Thyroid gland (tissue), 4 donors: ENCODE data around the gene ARL4C. TPM values are rescaled to one million over a fixed set of nuclear protein-coding genes. Genes with fewer than 3 reads are reported as not detected.

ENCODE experiments used
- DNase-seq, 2 donors: peaks; one replicate each; pipeline ENCODE4 v3.0.0-alpha.2; 2019
- H3K27ac ChIP-seq, 3 donors: fragments of 200-600 bp; sonication (generic); 1 replicate in 2 of 3; 2 replicates in 1 of 3; pipeline ENCODE4 v1.5.1; 2016 to 2019; ENCODE audit warnings: mild to moderate bottlenecking in 1 of 3, moderate library complexity in 1 of 3
- H3K27me3 ChIP-seq: fragments of 200-600 bp; sonication (generic); one replicate; pipeline ENCODE4 v1.5.1; 2019
- H3K36me3 ChIP-seq, 2 donors: fragments of 200-600 bp; sonication (generic); one replicate each; pipeline ENCODE4 v1.5.1; 2016 to 2019
- H3K4me1 ChIP-seq, 2 donors: fragments of 200-600 bp; sonication (generic); one replicate each; pipeline ENCODE4 v1.5.1; 2017 to 2019
- H3K4me3 ChIP-seq, 3 donors: fragments of 200-600 bp; sonication (generic); replicated peaks in 1 of 3; 1 replicate in 2 of 3; 2 replicates in 1 of 3; pipeline ENCODE4 v1.5.1; 2016; ENCODE audit warnings: mild to moderate bottlenecking in 1 of 3
- H3K9me3 ChIP-seq: fragments of 200-600 bp; sonication (generic); one replicate; pipeline ENCODE4 v1.5.1; 2017
- POLR2A ChIP-seq, 2 donors: fragments of 450-650 bp; IDR thresholded peaks; one replicate each; pipeline ENCODE4 v1.6.1; 2017; ENCODE audit warnings: antibody characterized with exemption in 2 of 2, mild to moderate bottlenecking in 2 of 2, moderate library complexity in 1 of 2
- WGBS, 2 donors: methylation state at CpG; one replicate each; pipeline ENCODE4 v1.1.5; 2017; 5-methylcytosine and 5-hydroxymethylcytosine counted together
- intact Hi-C: fragments of 100-400 bp; cut with DNase I; formaldehyde crosslinking; loops from one replicate; pipeline ENCODE4 v1.15.1; 2023
- total RNA-seq, 4 donors: library from RNA; depleted of rRNA; stranded (reverse); fragments of >200 nt; gene quantifications; one replicate each; pipeline ENCODE4 v1.2.3, GENCODE V29; 2016
- TF ChIP-seq, protein P1 (sequence below), 6 experiments: fragments of 200-600 bp in 3 of 6; fragments of 450-650 bp in 3 of 6; sonication (generic) in 3 of 6; IDR thresholded peaks; one replicate each; pipeline ENCODE4 v1.5.1; 2016 to 2019; ENCODE audit warnings: antibody characterized with exemption in 6 of 6, mild to moderate bottlenecking in 2 of 6, inconsistent platforms in 1 of 6, moderate library complexity in 1 of 6

The ARL4C gene
- total RNA-seq, 4 donors from 2014 or later, result 1.5 to 6.3 (median 3.8) TPM

DNA sequence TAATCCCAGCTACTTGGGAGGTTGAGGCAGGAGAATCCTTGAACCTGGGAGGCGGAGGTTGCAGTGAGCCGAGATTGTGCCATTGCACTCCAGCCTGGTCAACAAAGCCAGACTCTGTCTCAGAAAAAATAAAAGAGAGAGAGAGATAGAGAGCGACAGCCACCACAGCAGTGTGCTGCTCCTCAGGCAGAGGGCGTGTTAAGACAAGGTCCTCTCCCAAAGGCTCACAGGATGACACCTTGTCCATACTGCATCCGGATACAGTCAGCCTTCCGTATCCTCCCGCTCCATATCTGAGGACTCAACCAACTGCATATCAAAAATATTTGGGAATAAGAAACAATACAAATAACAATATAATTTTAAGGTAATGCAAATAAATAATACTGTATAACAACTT, 20.1 kb downstream of the ARL4C start:
- intact Hi-C loops, result no loop called here
- no peaks in the 10 kb centered on the region for H3K36me3 ChIP-seq
- no peaks in the 10 kb centered on the region for H3K9me3 ChIP-seq
- no peak overlapping the region for H3K27ac ChIP-seq
- DNase-seq, result no peak
- H3K4me1 ChIP-seq, result no peaks in the 10 kb centered on the region
- WGBS, 2 donors, result 78 to 90% methylated on average over 7 of the region's 7 CpGs
- TF ChIP-seq POLR2A (IDR thresholded peaks at IDR 0.05), result no peak
- TF ChIP-seq, protein P1, sequence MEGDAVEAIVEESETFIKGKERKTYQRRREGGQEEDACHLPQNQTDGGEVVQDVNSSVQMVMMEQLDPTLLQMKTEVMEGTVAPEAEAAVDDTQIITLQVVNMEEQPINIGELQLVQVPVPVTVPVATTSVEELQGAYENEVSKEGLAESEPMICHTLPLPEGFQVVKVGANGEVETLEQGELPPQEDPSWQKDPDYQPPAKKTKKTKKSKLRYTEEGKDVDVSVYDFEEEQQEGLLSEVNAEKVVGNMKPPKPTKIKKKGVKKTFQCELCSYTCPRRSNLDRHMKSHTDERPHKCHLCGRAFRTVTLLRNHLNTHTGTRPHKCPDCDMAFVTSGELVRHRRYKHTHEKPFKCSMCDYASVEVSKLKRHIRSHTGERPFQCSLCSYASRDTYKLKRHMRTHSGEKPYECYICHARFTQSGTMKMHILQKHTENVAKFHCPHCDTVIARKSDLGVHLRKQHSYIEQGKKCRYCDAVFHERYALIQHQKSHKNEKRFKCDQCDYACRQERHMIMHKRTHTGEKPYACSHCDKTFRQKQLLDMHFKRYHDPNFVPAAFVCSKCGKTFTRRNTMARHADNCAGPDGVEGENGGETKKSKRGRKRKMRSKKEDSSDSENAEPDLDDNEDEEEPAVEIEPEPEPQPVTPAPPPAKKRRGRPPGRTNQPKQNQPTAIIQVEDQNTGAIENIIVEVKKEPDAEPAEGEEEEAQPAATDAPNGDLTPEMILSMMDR (IDR thresholded peaks at IDR 0.05), result no peak
- no peaks in the 10 kb centered on the region for H3K27me3 ChIP-seq
- H3K4me3 ChIP-seq, result no peak overlapping the region

DNA sequence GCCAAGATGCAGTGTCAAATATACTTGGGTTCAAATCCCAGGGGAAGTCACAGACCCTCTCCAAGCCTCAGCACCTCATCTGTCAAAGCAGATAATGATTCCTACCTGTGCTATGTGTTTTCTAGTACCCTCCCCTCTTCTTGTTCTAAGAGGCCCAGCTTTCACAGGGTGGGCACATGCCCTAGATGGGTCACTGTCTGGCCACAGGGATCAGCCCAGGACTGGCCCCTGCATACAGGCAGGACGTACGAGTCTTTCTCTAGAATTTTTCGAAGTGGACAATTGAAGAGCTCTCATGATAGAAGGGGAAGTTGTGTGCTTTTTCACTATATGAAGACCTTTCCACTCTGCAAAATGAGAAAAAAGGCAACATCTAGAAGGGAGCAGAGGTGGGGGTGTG, 22.2 kb downstream of the ARL4C start:
- no peak for TF ChIP-seq POLR2A (IDR thresholded peaks at IDR 0.05)
- TF ChIP-seq, protein P1 (IDR thresholded peaks at IDR 0.05), result no peak
- Histone ChIP-seq H3K9me3 (no peaks in the 10 kb centered on the region), H3K27me3 (no peaks in the 10 kb centered on the region), H3K4me3 (no peak overlapping the region), H3K27ac (no peak overlapping the region), H3K4me1 (no peaks in the 10 kb centered on the region), H3K36me3 (no peaks in the 10 kb centered on the region)
- intact Hi-C loops, result no loop called here
- 75 to 80% methylated on average over 3 of the region's 3 CpGs for WGBS, 2 donors
- DNase-seq, result no peak

DNA sequence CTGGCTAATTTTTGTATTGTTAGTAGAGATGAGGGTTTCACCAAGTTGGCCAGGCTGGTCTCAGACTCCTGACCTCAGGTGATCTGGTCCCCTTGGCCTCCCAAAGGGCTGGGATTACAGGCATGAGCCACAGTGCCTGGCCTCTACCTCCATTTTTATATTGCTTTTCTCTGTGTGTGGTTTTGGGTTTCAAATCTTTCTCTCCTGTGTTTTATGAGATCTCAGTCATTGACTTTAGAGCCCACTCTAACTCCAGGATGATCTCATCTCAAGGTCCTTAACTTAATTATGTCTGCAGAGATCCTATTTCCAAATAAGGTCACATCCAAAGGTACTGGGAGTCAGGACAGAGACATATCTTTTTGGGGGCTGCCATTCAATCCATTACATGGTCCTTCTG, 24.7 kb downstream of the ARL4C start:
- no peak for DNase-seq
- Histone ChIP-seq H3K27ac (no peak overlapping the region), H3K36me3 (no peaks in the 10 kb centered on the region), H3K27me3 (no peaks in the 10 kb centered on the region), H3K9me3 (no peaks in the 10 kb centered on the region), H3K4me3 (no peak overlapping the region), H3K4me1 (no peaks in the 10 kb centered on the region)
- TF ChIP-seq POLR2A (IDR thresholded peaks at IDR 0.05), result no peak
- TF ChIP-seq, protein P1 (IDR thresholded peaks at IDR 0.05), result no peak
- intact Hi-C loops, result no loop called here

DNA sequence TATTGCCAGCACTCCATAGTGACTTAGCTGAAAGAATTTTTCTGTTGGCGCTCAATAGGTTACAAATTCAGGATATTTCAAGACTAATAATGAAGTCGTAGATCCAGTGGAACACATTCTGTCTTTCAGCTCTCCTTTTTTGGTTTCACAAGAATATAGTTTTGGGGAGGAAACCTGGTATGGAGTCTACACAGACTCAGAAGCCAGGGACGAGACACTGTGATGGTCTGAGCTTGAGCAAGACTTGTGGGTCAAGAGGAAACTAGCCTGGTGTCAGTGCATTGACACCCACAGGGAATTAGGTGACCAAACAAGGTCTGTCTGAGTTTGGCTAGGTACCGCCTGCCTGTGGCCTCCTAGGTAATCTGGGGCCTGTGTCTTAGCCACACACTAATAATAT, 26.9 kb downstream of the ARL4C start:
- Histone ChIP-seq H3K4me1 (no peaks in the 10 kb centered on the region), H3K27ac (no peak overlapping the region), H3K9me3 (no peaks in the 10 kb centered on the region), H3K36me3 (no peaks in the 10 kb centered on the region), H3K27me3 (no peaks in the 10 kb centered on the region), H3K4me3 (no peak overlapping the region)
- DNase-seq, result no peak
- intact Hi-C loops, result no loop called here
- TF ChIP-seq POLR2A (IDR thresholded peaks at IDR 0.05), result no peak
- TF ChIP-seq, protein P1 (IDR thresholded peaks at IDR 0.05), result no peak
- WGBS, 2 donors, result 92 to 95% methylated on average over 4 of the region's 4 CpGs

DNA sequence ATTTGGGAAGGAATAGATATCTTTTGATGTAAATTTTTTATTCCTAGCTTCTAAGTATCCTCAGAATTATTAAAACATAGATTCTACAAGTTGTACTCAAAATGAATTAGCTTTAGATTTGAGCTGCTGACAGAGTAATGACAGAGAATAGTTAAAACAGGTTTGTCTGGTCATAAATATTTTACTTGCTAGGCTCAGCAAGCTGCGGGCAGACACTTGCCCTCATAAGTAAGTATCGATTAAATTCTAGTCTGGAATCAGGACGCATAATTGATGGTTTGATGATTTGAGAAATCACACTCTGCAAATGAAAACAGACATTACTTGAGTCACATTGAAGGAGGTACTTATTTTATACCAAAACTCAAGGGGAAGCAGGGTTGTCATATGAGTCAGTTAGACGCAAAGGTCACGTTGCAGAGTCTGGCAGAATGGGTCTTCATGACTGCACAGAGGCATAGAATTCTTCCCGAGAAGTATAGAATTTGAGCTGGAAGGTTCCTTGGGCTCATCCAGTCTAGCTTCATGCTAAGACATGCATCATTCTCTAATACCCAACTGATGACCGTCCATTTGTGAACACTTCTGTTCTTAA, 27.5 kb downstream of the ARL4C start:
- Histone ChIP-seq H3K36me3 (no peaks in the 10 kb centered on the region), H3K4me1 (no peaks in the 10 kb centered on the region), H3K27ac (no peak overlapping the region), H3K4me3 (no peak overlapping the region), H3K9me3 (no peaks in the 10 kb centered on the region), H3K27me3 (no peaks in the 10 kb centered on the region)
- WGBS, 2 donors, result 87 to 90% methylated on average over 7 of the region's 7 CpGs
- no peak for DNase-seq
- TF ChIP-seq, protein P1 (IDR thresholded peaks at IDR 0.05), result no peak
- intact Hi-C loops, result no loop called here
